ENCODE measurements around the gene POC1B.

- peak; percentile 43; the same call in 1 of the 2 replicates for TF ChIP-seq CTCF (conservative IDR thresholded peaks at IDR 0.05; ENCODE audit: low read depth, low read length)
- TF ChIP-seq EZH2 (IDR thresholded peaks at IDR 0.05; ENCODE audit: low read length, unreplicated experiment): no peak
Measured at GRCh38 chr12:89504560-89505346, 21.1 kb downstream of the POC1B start.

All from PC-3 (cell line).